HEK293 (cell line): ENCODE results near the gene PDPR.
"Not testable (repeated sequence)": the region's sequence is repeated elsewhere in the genome, so short reads cannot be mapped to it uniquely, and the experiment has no call there.

Experiments
- CTCF ChIA-PET: fragments of 350-600 bp; formaldehyde crosslinking; extraction: SDS; loops from one replicate; lab custom pipeline; 2021; ENCODE audit warnings: antibody characterized with exemption; lab: Yijun Ruan, JAX
- POLR2A ChIA-PET: fragments of 300-600 bp; formaldehyde crosslinking; extraction: SDS; loops from one replicate; lab custom pipeline; 2020; ENCODE audit warnings: antibody characterized with exemption, inconsistent platforms; lab: Yijun Ruan, JAX
- H3K27ac ChIP-seq: fragments of 200-500 bp; sonication (Bioruptor generic); 2 replicates; pipeline ENCODE4 v1.5.1; 2014; ENCODE audit warnings: low read depth, low read length, control low read depth, inconsistent platforms; ENCODE audit errors: extremely low read depth
- H3K36me3 ChIP-seq, 2 experiments: fragments of 200-500 bp in 1 of 2; sonication (Bioruptor generic) in 1 of 2; 1 replicate in 1 of 2; 2 replicates in 1 of 2; pipeline ENCODE4 v1.5.1; 2014 to 2017; ENCODE audit warnings: inconsistent platforms in 2 of 2, low read length in 2 of 2; ENCODE audit not compliant: control insufficient read depth in 2 of 2, insufficient read depth in 1 of 2
- H3K4me1 ChIP-seq: fragments of 200-500 bp; sonication (Bioruptor generic); 2 replicates; pipeline ENCODE4 v1.5.1; 2014; ENCODE audit warnings: mild to moderate bottlenecking, low read length, inconsistent platforms; ENCODE audit not compliant: control insufficient read depth, insufficient read depth
- H3K4me3 ChIP-seq: 2 replicates; pipeline ENCODE4 v1.5.1; 2011; ENCODE audit warnings: low read depth, mild to moderate bottlenecking, control low read depth, low read length, moderate library complexity
- H3K9me3 ChIP-seq: fragments of 200-500 bp; sonication (Bioruptor generic); 2 replicates; pipeline ENCODE4 v1.5.1; 2014; ENCODE audit warnings: low read depth, low read length, inconsistent platforms; ENCODE audit not compliant: control insufficient read depth, insufficient read depth
- GLIS2 ChIP-seq: fragments of 450-650 bp; formaldehyde crosslinking; IDR thresholded peaks from 2 replicates; pipeline ENCODE4 v1.5.1; 2016; ENCODE audit warnings: missing biosample characterization, missing genetic modification characterization
- KLF16 ChIP-seq: fragments of 450-650 bp; formaldehyde crosslinking; IDR thresholded peaks from 2 replicates; pipeline ENCODE4 v1.5.1; 2017; ENCODE audit warnings: missing biosample characterization, missing genetic modification characterization
- KLF8 ChIP-seq: fragments of 450-650 bp; formaldehyde crosslinking; IDR thresholded peaks from 2 replicates; pipeline ENCODE4 v1.5.1; 2016; ENCODE audit warnings: missing biosample characterization, missing genetic modification characterization
- KLF9 ChIP-seq: fragments of 450-650 bp; formaldehyde crosslinking; IDR thresholded peaks from 2 replicates; pipeline ENCODE4 v1.5.1; 2016; ENCODE audit warnings: missing biosample characterization, missing genetic modification characterization, low read depth
- PATZ1 ChIP-seq: fragments of 450-650 bp; formaldehyde crosslinking; IDR thresholded peaks from 2 replicates; pipeline ENCODE4 v1.5.1; 2016; ENCODE audit warnings: missing biosample characterization, missing genetic modification characterization
- PRDM10 ChIP-seq: fragments of 450-650 bp; formaldehyde crosslinking; IDR thresholded peaks from 2 replicates; pipeline ENCODE4 v1.5.1; 2016; ENCODE audit warnings: missing biosample characterization, missing genetic modification characterization
- SP2 ChIP-seq: fragments of 450-650 bp; formaldehyde crosslinking; IDR thresholded peaks from 2 replicates; pipeline ENCODE4 v1.5.1; 2016; ENCODE audit warnings: missing biosample characterization, missing genetic modification characterization
- SP3 ChIP-seq: fragments of 450-650 bp; formaldehyde crosslinking; IDR thresholded peaks from 2 replicates; pipeline ENCODE4 v1.5.1; 2016; ENCODE audit warnings: missing biosample characterization, missing genetic modification characterization
- ZBTB17 ChIP-seq: fragments of 450-650 bp; formaldehyde crosslinking; IDR thresholded peaks from 2 replicates; pipeline ENCODE4 v1.5.1; 2016; ENCODE audit warnings: missing biosample characterization, missing genetic modification characterization
- ZBTB20 ChIP-seq: fragments of 450-650 bp; formaldehyde crosslinking; IDR thresholded peaks from 2 replicates; pipeline ENCODE4 v1.5.1; 2016; ENCODE audit warnings: missing biosample characterization, missing genetic modification characterization
- ZBTB21 ChIP-seq: fragments of 450-650 bp; formaldehyde crosslinking; IDR thresholded peaks from 2 replicates; pipeline ENCODE4 v1.5.1; 2017; ENCODE audit warnings: missing biosample characterization, missing genetic modification characterization
- ZNF335 ChIP-seq: fragments of 450-650 bp; formaldehyde crosslinking; conservative IDR thresholded peaks from 2 replicates; pipeline ENCODE4 v1.5.1; 2016; ENCODE audit warnings: missing biosample characterization, missing genetic modification characterization
- ZNF341 ChIP-seq: fragments of 450-650 bp; formaldehyde crosslinking; IDR thresholded peaks from 2 replicates; pipeline ENCODE4; 2016; ENCODE audit warnings: low read depth, missing biosample characterization, missing genetic modification characterization
- ZNF394 ChIP-seq: fragments of 450-650 bp; formaldehyde crosslinking; IDR thresholded peaks from 2 replicates; pipeline ENCODE4 v1.5.1; 2016; ENCODE audit warnings: missing biosample characterization, missing genetic modification characterization, mild to moderate bottlenecking, moderate library complexity, borderline replicate concordance
- ZNF600 ChIP-seq: fragments of 450-650 bp; formaldehyde crosslinking; IDR thresholded peaks from 2 replicates; pipeline ENCODE4 v1.5.1; 2016; ENCODE audit warnings: missing biosample characterization, missing genetic modification characterization
- ZNF629 ChIP-seq: fragments of 450-650 bp; formaldehyde crosslinking; IDR thresholded peaks from 2 replicates; pipeline ENCODE4 v1.5.1; 2017; ENCODE audit warnings: missing biosample characterization, missing genetic modification characterization
- TF ChIP-seq, protein P1 (sequence below): fragments of 450-650 bp; formaldehyde crosslinking; optimal IDR thresholded peaks from 2 replicates; pipeline ENCODE3; 2016; ENCODE audit warnings: missing biosample characterization, mild to moderate bottlenecking, missing genetic modification characterization
- TF ChIP-seq, protein P2 (sequence below): fragments of 450-650 bp; formaldehyde crosslinking; IDR thresholded peaks from 2 replicates; pipeline ENCODE4 v1.5.1; 2016; ENCODE audit warnings: missing biosample characterization, missing genetic modification characterization

PDPR gene

GRCh38 chr16:70113982-70114826, at the start of gene PDPR:
TSS of gene PDPR (plus strand) at chr16:70114332. CDS start at chr16:70120493, 6,161 bp downstream.
- Histone ChIP-seq H3K27ac (peak within 1 kb of the TSS; percentile 27; the same call in 1 of the 2 replicates), H3K4me3 (peak within 1 kb of the TSS; percentile 78)
- H3K9me3 ChIP-seq, H3K36me3 ChIP-seq, H3K4me1 ChIP-seq, CTCF ChIA-PET: not testable (repeated sequence)
- TF ChIP-seq KLF9 (tag by site-specific recombination), result peak; percentile 75; the same call in 1 of the 2 replicates
- peak; percentile 42 for TF ChIP-seq GLIS2
- TF ChIP-seq KLF16 (tag by site-specific recombination), result peak; percentile 45; the same call in 1 of the 2 replicates
- TF ChIP-seq, protein P1, sequence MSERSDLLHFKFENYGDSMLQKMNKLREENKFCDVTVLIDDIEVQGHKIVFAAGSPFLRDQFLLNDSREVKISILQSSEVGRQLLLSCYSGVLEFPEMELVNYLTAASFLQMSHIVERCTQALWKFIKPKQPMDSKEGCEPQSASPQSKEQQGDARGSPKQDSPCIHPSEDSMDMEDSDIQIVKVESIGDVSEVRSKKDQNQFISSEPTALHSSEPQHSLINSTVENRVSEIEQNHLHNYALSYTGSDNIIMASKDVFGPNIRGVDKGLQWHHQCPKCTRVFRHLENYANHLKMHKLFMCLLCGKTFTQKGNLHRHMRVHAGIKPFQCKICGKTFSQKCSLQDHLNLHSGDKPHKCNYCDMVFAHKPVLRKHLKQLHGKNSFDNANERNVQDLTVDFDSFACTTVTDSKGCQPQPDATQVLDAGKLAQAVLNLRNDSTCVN, result peak; percentile 89
- TF ChIP-seq, protein P2, sequence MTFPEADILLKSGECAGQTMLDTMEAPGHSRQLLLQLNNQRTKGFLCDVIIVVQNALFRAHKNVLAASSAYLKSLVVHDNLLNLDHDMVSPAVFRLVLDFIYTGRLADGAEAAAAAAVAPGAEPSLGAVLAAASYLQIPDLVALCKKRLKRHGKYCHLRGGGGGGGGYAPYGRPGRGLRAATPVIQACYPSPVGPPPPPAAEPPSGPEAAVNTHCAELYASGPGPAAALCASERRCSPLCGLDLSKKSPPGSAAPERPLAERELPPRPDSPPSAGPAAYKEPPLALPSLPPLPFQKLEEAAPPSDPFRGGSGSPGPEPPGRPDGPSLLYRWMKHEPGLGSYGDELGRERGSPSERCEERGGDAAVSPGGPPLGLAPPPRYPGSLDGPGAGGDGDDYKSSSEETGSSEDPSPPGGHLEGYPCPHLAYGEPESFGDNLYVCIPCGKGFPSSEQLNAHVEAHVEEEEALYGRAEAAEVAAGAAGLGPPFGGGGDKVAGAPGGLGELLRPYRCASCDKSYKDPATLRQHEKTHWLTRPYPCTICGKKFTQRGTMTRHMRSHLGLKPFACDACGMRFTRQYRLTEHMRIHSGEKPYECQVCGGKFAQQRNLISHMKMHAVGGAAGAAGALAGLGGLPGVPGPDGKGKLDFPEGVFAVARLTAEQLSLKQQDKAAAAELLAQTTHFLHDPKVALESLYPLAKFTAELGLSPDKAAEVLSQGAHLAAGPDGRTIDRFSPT (tag by site-specific recombination), result peak; percentile 56; the same call in 1 of the 2 replicates
- 0 out of 2 replicates have a peak, but pooled peaks have one; percentile 29 for TF ChIP-seq ZBTB21 (tag by site-specific recombination)
- peak; percentile 56 for TF ChIP-seq PRDM10 (tag by site-specific recombination)
- TF ChIP-seq SP3 (tag by site-specific recombination), result 0 out of 2 replicates have a peak, but pooled peaks have one; percentile 42
- TF ChIP-seq ZNF335, result 0 out of 2 replicates have a peak, but pooled peaks have one; percentile 25
- peak; percentile 64 for TF ChIP-seq ZNF629
- peak; percentile 54 for TF ChIP-seq SP2 (tag by site-specific recombination)
- POLR2A ChIA-PET, result interaction anchor here (0.9 kb wide), 1 partner anchor 41 kb away, joined by 3 read pairs; no protein-coding TSS in a partner anchor

DNA sequence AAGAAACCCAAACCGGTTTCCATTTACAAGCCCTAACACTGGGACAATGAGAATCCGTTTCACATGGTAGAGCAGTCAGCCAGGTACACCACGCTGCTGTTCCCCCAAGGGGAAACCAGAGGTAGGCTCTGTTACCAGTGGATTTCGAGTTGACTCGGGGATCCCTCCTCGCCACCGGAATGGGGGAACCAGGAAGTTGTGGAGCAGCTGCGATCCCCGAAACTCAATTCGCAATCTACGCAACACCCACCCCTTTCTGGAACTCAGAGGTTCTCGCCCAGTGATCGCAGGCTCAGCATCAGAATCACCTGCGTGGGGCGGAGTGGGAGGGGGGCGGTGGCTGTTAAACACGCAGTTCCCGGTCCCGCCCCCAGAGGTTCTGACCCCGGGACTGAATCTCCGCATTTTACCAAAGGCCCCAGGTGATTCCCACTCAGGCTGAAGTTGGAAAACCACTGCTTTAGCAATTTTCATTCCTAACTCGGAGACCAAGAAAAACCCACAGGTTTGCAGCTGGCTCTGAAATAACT, 49.2 kb upstream of the PDPR start:
- H3K36me3 ChIP-seq, POLR2A ChIA-PET, CTCF ChIA-PET, H3K9me3 ChIP-seq, H3K27ac ChIP-seq, H3K4me1 ChIP-seq: not testable (repeated sequence)
- peak overlapping the region; percentile 62 for H3K4me3 ChIP-seq
- TF ChIP-seq ZBTB20 (tag by site-specific recombination), result peak; percentile 59
- 0 out of 2 replicates have a peak, but pooled peaks have one; percentile 17 for TF ChIP-seq ZNF394 (tag by site-specific recombination)
- TF ChIP-seq PRDM10 (tag by site-specific recombination), result peak; percentile 65; the same call in 1 of the 2 replicates
- TF ChIP-seq ZBTB17 (tag by site-specific recombination), result peak; percentile 84
- TF ChIP-seq SP3 (tag by site-specific recombination), result 0 out of 2 replicates have a peak, but pooled peaks have one; percentile 22
- TF ChIP-seq PATZ1 (tag by site-specific recombination), result peak; percentile 19; the same call in 1 of the 2 replicates
- 0 out of 2 replicates have a peak, but pooled peaks have one; percentile 39 for TF ChIP-seq KLF8 (tag by site-specific recombination)
- TF ChIP-seq ZNF600 (tag by site-specific recombination), result peak; percentile 10; the same call in 1 of the 2 replicates
- TF ChIP-seq ZNF341 (tag by site-specific recombination), result peak; percentile 73
- TF ChIP-seq KLF9 (tag by site-specific recombination), result peak; percentile 80
- peak; percentile 54 for TF ChIP-seq ZNF335
